SU-DHL-6 (cell line): ENCODE results near the gene NCR3LG1.

ENCODE experiments used
- CTCF ChIP-seq: fragments of 200-600 bp; sonication (generic); IDR thresholded peaks from one replicate; pipeline ENCODE4 v1.5.1; 2017; ENCODE audit warnings: antibody characterized with exemption, mild to moderate bottlenecking, low read length, moderate library complexity; ENCODE audit not compliant: insufficient read depth, poor library complexity, severe bottlenecking
- EZH2phosphoT487 ChIP-seq: fragments of 200-600 bp; sonication (generic), shearing (Covaris generic); conservative IDR thresholded peaks from 2 replicates; pipeline ENCODE4 v1.6.1; 2018; ENCODE audit warnings: mild to moderate bottlenecking, antibody characterized with exemption, low read length, moderate library complexity, mixed read lengths

- peak; percentile 32 for TF ChIP-seq CTCF
- TF ChIP-seq EZH2phosphoT487, result no peak
Measured at GRCh38 chr11:17389211-17389956, 37.8 kb downstream of the NCR3LG1 start.
